Fibroblast of the aortic adventitia (primary cell): ENCODE results near the gene TROAP. TPM values are rescaled to one million over a fixed set of nuclear protein-coding genes. Genes with fewer than 3 reads are reported as not detected.
"Not testable (repeated sequence)": the region's sequence is repeated elsewhere in the genome, so short reads cannot be mapped to it uniquely, and the experiment has no call there.

Experiments
- DNase-seq: peaks from one replicate; pipeline ENCODE4 v3.0.0-alpha.2; 2010; ENCODE audit warnings: low read depth
- H3K4me3 ChIP-seq: 2 replicates; pipeline ENCODE4 v1.5.1; 2011; ENCODE audit warnings: low read depth, mild to moderate bottlenecking, control low read depth, low read length, moderate library complexity
- CTCF ChIP-seq: IDR thresholded peaks from 2 replicates; pipeline ENCODE4 v1.5.1; 2011; ENCODE audit warnings: mild to moderate bottlenecking, low read length, control low read depth, inconsistent platforms; ENCODE audit not compliant: insufficient read depth
- total RNA-seq: library from RNA; depleted of rRNA; stranded (reverse); fragments of >200 nt; gene quantifications from 2 replicates; pipeline ENCODE4 v1.2.3, GENCODE V29; 2012; ENCODE audit warnings: low replicate concordance

The TROAP gene
- total RNA-seq, 1 donor: 11.3 TPM

DNA sequence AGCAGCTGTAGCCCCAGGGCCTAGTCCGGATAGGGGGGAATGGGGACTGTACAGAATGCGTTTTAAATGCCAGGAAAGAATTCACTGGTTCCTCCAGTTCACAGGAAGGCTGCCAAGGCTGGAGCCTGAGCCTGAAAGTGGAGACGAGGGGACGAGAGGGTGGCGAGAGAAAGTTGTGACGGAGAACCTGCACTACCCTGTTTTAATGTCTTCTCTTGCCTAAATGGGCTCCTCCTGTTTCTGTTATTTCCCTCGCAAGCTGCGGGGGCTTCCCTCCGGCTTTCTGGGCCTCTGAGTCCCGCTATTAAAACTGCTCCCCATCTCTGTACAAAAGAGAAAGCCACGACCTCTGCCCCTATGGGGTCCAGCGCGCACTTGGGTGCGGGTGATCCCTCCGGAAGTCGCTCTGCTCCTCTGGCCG, 9.4 kb downstream of the TROAP start:
- TF ChIP-seq CTCF: no peak
- no peak overlapping the region for H3K4me3 ChIP-seq
- DNase-seq: no peak

- no peak for DNase-seq
- no peak for TF ChIP-seq CTCF
- H3K4me3 ChIP-seq: no peak overlapping the region
These were observed 9.9 kb downstream of the TROAP start for GRCh38 chr12:49332891-49333371.

- DNase-seq, H3K4me3 ChIP-seq: not testable (repeated sequence)
These were observed 10.7 kb downstream of the TROAP start for GRCh38 chr12:49333778-49334177.

- no peak for DNase-seq
- no peak for TF ChIP-seq CTCF
- H3K4me3 ChIP-seq: no peak overlapping the region
These were observed 11.2 kb downstream of the TROAP start for GRCh38 chr12:49334226-49334625.

- no peak for TF ChIP-seq CTCF
- DNase-seq: no peak
- H3K4me3 ChIP-seq: no peak overlapping the region
These were observed 11.6 kb downstream of the TROAP start for GRCh38 chr12:49334681-49335080.

GRCh38 chr12:49335118-49335954, 12.3 kb downstream of the TROAP start:
- TF ChIP-seq CTCF: no peak
- no peak overlapping the region for H3K4me3 ChIP-seq
- DNase-seq: no peak

DNA sequence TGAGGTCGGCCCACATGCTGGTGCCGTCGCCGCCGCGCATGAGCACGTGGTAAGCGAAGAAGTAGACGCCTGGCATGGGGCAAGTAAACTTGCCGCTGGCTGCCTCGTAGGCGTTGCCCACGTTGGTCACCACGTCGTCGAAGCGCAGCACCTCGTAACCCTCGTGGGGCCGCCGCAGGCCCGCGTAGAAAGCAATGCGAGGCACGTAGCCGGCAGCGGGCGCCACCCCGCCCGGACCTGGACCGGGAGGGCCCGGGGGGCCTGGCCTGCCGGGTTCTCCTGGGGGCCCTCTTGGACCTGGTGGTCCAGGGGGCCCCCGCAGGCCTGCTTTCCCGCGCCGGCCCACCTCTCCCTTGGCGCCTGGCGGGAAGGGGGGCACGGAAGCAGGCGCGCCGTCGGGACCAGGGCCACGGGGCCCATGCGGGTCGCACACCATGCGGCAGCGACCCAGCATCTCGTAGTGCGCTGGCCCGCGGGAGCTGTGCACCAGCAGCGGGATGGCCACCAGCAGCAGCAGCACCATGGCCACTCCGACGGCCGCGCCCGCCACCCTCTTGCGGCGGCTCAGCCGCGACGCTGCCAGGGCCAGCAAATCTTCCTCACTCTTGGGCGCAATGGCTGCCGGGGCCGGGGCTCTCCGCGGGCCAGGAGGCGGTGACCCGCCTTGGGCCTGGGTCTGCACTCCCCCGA, 13.0 kb downstream of the TROAP start:
- DNase-seq: no peak
- no peak overlapping the region for H3K4me3 ChIP-seq
- no peak for TF ChIP-seq CTCF
